ENCODE measurements around the gene GPC5. TPM values are rescaled to one million over a fixed set of nuclear protein-coding genes. Genes with fewer than 3 reads are reported as not detected.

Gene GPC5
- total RNA-seq, 4 donors from 2014 or later = 0.24 to 30.8 (median 1.8) TPM; not detected in 1

GRCh38 chr13:91934354-91934753 is 535.9 kb downstream of the GPC5 start:
- TF ChIP-seq CTCF (IDR thresholded peaks at IDR 0.05) = no peak
- TF ChIP-seq POLR2A (IDR thresholded peaks at IDR 0.05) = no peak

GRCh38 chr13:91946498-91947070 is 548.2 kb downstream of the GPC5 start:
- no peaks in the 10 kb centered on the region for H3K27me3 ChIP-seq
- intact Hi-C loops (cut with DNase I; ENCODE audit: low total_unique reads) = no loop called here

More at GRCh38 chr13:91934354-91934753, 535.9 kb downstream of the GPC5 start:
- H3K36me3 ChIP-seq = no peaks in the 10 kb centered on the region
- DNase-seq = no peak
- no peaks in the 10 kb centered on the region for H3K9me3 ChIP-seq
- intact Hi-C loops (cut with DNase I; ENCODE audit: low total_unique reads) = no loop called here
- H3K27ac ChIP-seq = no peak overlapping the region
- H3K27me3 ChIP-seq = no peaks in the 10 kb centered on the region
- H3K4me3 ChIP-seq = no peak overlapping the region
- H3K4me1 ChIP-seq = no peaks in the 10 kb centered on the region

GRCh38 chr13:91948736-91949135 is 550.3 kb downstream of the GPC5 start:
- Histone ChIP-seq H3K27me3 (no peaks in the 10 kb centered on the region), H3K9me3 (no peaks in the 10 kb centered on the region), H3K36me3 (no peaks in the 10 kb centered on the region), H3K27ac (no peak overlapping the region), H3K4me1 (no peaks in the 10 kb centered on the region), H3K4me3 (no peak overlapping the region)
- DNase-seq = no peak
- TF ChIP-seq CTCF (IDR thresholded peaks at IDR 0.05) (no peak), POLR2A (IDR thresholded peaks at IDR 0.05) (no peak)
- intact Hi-C loops (cut with DNase I; ENCODE audit: low total_unique reads) = no loop called here

More at GRCh38 chr13:91946498-91947070, 548.2 kb downstream of the GPC5 start:
- no peak overlapping the region for H3K4me3 ChIP-seq
- H3K9me3 ChIP-seq = no peaks in the 10 kb centered on the region
- no peak for DNase-seq
- no peaks in the 10 kb centered on the region for H3K4me1 ChIP-seq
- no peaks in the 10 kb centered on the region for H3K36me3 ChIP-seq
- no peak for TF ChIP-seq CTCF (IDR thresholded peaks at IDR 0.05)
- no peak for TF ChIP-seq POLR2A (IDR thresholded peaks at IDR 0.05)
- no peak overlapping the region for H3K27ac ChIP-seq

GRCh38 chr13:91950803-91951202 is 552.4 kb downstream of the GPC5 start:
- Histone ChIP-seq H3K4me1 (no peaks in the 10 kb centered on the region), H3K36me3 (no peaks in the 10 kb centered on the region), H3K27ac (no peak overlapping the region), H3K9me3 (no peaks in the 10 kb centered on the region), H3K27me3 (no peaks in the 10 kb centered on the region), H3K4me3 (no peak overlapping the region)
- intact Hi-C loops (cut with DNase I; ENCODE audit: low total_unique reads) = no loop called here
- no peak for TF ChIP-seq CTCF (IDR thresholded peaks at IDR 0.05)
- TF ChIP-seq POLR2A (IDR thresholded peaks at IDR 0.05) = no peak
- DNase-seq = no peak

GRCh38 chr13:91955546-91956355 is 557.3 kb downstream of the GPC5 start:
- TF ChIP-seq CTCF (IDR thresholded peaks at IDR 0.05) = no peak
- no peak for TF ChIP-seq POLR2A (IDR thresholded peaks at IDR 0.05)
- no peaks in the 10 kb centered on the region for H3K4me1 ChIP-seq
- intact Hi-C loops (cut with DNase I; ENCODE audit: low total_unique reads) = no loop called here
- H3K4me3 ChIP-seq = no peak overlapping the region
- H3K9me3 ChIP-seq = no peaks in the 10 kb centered on the region
- no peaks in the 10 kb centered on the region for H3K27me3 ChIP-seq
- no peak for DNase-seq
- H3K27ac ChIP-seq = no peak overlapping the region
- H3K36me3 ChIP-seq = no peaks in the 10 kb centered on the region

Data from uterus (tissue), 4 donors.